ENCODE results near the gene ATP4B.

GRCh38 chr13:113607056-113607888 is 50.7 kb downstream of the ATP4B start:
- TF ChIP-seq POLR2A (IDR thresholded peaks at IDR 0.05; ENCODE audit: low read length) (no peak), GATA1 (IDR thresholded peaks at IDR 0.05; ENCODE audit: low read depth, low read length) (no peak)
